Colon (tissue), 2 donors: ENCODE measurements around the gene SSU72.
"Not testable (repeated sequence)": the region's sequence is repeated elsewhere in the genome, so short reads cannot be mapped to it uniquely, and the experiment has no call there.

ENCODE experiments used
- FAIRE-seq: peaks from 2 replicates; lab custom pipeline; 2012; peaks lifted over from hg19 to GRCh38; lab: Jason Lieb, UNC
- donor health status: control.
- donor health status: control.

The SSU72 gene

DNA sequence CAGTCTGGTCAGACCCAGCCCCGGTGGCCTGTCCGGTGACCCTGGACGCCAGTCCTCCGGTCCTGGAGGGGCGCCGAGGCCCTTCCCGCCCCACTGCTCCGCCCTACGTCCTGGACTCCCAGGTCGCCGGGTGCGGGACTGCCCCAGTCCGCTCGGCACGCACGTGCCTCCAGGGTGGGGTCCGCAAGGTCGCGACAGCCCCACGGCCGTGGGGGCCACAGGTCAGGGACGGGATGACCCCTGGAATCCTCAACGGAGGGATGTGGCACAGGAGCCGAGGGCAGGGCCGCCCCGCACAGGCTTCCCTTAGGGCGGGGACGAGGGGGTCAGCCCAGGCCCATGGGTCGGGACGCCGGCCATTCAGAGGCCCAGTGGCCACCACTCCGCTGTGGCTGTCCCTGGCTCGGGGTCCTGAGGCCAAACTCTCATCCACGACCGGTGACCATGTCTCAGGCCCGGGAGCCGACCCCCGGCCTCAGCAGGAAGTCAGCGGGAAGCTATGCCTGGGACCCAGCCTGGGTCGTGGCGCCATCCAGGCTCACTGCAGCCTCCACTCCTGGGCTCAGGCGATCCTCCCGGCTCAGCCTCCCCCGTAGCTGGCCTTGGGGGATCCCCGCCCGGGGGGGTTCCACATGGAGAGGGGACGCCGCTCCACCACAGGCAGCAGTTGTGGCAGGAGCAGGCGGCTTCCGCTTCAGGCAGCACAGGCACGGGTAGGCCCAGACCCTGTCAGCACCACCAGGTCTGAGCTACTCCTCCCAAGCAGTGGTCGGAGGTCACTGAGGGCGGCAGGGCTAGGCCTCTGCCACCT lies 33.6 kb downstream of the SSU72 start:
- FAIRE-seq: no peak

DNA sequence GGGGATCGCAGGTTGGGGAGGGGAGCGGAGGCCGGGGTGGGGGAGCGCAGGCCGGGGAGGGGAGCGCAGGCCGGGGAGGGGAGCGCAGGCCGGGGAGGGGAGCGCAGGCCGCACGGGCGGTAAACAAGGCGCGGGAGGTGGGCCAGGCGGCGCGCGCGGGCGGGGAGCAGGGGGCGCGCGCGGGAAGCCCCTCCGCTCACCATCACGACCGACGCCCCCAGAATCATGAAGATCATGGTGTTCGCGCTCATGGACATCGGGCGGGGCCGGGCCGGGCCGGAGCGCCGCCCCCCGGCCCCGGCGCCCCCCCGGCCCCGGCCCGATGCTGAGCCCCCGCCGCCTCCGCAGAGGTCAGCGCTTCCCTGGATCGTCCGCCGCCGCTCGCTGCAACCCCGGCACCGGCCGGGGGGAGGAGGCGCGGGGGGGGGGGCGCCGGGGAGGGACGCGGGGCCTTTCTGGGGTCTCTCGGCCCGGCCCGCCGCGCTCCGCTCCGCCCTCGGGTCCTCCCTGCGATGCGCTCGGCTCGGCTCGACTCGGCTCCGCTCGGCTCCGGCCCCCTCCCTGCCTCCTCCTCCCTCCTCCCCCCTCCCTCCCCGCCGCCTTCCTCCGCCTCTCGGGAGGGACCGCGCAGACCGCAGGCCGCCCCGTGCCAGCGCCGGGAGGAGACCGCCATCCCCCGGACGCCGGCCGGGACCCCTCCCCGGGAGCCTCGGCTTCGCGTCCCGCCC lies 34.4 kb downstream of the SSU72 start, which contains the start of gene TMEM240:
TSS of gene TMEM240 (minus strand) at position 535 of the 728 bp plus-strand sequence. CDS start at position 257, 278 bp downstream.
- FAIRE-seq: no peak

DNA sequence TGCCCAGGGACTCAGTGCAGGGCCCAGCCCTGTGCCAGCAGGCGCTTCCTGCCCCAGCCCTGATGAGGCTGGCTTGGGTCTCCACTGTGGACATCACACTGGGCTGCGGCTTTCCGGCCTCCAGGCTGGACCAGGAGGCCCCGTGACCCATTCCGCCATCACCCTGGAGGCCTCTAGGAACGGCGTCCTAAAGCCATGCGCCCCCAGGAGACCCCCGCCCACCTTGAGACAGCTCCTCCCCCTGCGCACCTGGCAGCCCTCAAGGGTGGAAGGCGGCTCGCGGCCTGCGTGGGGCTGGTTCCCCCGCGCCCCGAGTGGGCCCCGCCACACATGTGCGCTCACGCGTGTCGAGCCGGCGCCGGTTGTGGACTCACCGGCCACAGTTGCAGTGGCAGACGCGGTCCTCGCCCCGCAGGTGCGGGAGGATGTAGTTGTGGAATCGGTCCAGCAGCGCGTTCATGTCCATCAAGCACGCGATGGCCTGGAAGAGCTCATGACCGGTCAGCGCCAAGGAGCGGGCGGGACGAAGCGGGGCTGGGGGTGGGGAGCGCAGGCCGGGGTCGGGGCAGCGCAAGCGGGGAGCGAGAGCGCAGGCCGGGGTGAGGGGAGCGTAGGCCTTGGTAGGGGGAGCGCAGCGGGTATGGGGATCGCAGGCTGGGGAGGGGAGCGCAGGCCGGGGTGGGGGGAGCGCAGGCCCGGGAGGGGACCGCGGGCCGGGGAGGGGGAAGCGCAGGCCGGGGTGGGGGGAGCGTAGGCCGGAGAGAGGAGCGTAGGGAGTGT lies 35.2 kb downstream of the SSU72 start:
- FAIRE-seq: no peak

DNA sequence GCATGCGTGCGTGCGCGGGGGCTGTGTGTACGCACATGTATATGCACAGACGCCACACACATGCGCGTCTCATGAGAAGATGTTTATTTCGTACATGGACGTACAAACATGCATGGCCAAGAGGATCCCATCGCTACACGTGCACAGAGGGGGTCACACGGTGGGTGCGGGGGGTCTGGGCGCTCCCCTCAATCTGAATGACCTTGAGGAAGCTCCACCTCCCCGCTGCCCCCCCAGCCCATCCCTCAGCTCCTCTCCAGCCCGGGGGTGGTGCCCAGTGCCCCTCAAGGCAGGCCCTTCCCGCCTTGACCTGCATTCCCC lies 35.7 kb downstream of the SSU72 start:
- no peak for FAIRE-seq

DNA sequence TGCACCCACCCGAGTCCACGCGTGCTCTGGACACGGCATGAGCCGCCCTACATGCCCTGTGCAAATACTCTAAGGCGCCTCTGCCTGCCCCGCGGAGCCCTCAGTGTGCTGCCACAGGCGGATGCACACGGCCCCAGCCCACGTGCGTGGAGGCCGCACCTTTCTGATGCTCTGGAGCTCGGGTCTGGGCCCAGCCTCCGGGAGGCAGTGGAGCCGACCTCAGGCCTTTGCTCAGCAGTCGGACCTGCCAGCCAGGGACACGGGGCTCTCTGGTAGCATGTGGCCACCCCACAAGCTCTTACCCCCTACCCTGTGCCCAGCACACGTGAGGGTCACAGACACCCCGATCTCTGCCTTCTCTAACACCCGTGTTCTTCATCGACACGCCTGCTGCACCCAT lies 36.3 kb downstream of the SSU72 start:
- no peak for FAIRE-seq

DNA sequence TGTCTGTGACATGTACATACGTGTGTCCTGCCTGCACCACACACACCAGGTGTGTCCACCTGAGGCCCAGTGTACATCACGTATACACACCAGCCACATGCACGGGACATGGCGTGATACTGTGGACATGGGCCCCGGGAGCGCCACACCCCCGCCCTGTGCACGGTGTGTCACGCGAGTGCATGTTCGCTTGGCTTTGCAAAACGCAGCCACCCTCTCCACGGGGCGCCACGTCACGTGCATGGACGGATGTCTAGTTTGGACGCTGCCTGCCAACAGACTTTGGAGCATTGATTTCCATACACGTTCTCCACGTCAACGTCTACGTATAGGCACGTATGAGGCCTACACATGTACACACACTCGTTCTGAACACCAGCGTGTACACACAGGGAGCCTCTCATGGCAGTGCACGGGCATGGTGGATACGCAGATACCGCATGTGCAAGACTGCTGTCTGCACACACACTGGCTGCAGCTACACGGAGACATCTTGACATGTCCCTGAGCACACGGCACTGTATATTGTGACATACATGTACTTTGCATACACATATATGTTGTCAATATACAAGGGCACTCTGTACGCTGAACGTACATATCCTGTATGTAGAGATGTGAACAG lies 36.9 kb downstream of the SSU72 start:
- no peak for FAIRE-seq

DNA sequence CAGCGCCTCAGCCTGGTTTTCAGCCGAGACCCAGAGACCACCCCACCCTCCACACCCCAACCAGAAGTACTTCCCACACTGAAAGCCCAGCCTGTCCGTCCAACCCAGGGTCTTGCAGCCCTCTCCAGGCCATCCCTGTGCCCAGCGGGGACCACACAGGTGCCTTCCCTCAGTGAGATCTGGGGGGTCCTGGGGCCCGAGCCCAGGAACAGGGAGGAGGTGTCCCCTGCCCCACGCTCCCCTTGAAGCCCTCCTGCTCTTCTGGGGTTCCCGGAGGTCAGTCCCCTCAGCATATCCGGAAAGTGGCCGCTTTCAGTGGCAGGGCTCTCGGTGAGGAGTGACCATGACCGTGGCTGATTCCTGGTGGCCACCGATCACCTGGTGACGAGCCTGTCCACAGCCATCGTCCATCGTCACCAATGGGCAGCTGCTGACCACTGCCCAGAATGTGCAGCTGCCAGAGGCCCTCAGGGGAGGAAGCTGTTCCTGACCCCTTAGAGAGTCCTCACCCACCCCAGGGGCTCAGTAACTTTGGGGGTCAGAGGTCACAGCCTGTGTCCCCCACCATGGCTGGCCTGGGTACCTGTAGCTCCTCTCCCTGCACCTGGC lies 37.6 kb downstream of the SSU72 start:
- FAIRE-seq: no peak

DNA sequence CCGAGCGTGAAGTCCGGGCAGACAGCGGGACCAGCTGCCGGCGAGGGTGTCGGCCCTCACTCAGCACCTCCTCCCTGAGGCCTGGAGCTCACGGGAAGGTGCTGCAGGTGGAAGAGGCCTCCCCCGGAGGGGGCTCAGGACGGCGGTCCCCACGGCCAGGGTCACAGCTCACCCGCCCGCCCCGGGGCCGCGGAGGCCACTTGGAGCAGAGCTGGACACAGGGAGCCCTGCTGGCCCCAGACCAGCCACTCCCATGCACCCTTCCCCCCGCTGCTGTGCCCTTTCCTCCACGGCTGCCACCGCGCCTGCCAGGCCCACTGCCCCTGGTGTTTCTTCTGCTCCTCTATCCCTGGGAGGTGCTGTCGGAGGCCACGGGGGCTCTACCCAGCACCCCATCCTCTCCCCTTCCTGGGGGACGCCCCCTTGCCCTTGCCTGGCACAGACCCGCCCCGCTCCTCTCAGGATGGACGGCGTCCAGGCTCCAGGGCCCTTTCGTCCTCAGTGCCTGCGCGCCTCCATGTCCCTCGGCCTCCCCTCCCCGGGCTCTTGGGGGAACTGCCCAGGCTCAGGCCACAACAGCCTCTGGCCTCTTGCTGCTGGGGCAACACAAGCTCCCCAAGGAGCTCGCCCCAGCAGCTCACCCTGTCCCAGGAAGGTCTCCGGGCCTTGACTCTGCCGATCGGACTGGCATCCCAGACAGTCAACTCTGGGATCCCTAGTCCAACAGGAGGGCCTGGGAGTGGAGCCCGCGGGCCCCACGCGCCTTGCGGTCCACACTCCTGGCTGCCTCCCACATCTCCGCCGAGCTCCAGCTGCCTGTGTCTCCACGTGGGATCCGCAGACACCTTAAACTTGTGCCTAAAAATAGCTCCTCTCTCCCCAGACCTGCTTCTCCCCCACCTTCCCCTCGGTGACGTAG lies 38.4 kb downstream of the SSU72 start:
- FAIRE-seq: no peak

DNA sequence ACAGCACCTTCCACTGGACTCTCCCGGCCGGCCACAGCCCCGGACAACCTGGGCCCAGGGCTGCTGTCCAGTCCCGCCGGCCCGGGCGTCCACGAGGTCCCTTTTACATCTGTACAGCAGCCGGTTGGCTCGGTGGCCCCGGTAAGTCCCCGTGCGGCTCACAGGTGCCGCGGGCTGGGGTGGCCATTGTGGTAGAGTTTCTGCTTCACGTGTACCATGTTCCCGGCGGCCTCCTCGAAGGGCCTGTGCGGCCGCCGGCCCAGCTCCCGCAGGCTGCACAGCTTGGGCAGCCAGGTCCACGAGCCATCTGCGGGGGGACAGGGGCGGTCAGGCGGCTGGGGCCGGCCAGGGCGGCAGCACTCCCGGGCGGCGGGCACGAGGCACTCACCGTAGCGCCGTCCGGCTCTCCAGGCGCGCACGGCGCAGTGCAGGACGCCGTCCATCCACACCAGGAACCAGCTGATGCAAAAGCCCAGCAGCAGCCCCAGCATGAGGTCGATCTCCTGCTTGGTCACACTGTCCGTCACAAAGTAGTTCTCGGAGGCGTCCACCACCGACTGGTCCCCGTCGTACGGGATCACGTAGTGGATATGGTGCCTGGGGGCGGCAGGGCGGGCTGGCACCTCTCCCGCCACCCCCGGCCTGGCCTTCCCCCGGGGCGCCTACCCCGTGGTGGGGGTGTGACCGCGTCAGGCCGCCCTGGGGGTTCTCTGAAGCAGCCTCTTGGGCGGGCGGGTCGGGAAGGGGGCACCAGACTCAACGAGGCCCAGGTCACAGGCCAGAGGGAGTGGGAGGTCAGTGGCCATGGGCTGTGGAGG lies 39.3 kb downstream of the SSU72 start:
- no peak for FAIRE-seq

DNA sequence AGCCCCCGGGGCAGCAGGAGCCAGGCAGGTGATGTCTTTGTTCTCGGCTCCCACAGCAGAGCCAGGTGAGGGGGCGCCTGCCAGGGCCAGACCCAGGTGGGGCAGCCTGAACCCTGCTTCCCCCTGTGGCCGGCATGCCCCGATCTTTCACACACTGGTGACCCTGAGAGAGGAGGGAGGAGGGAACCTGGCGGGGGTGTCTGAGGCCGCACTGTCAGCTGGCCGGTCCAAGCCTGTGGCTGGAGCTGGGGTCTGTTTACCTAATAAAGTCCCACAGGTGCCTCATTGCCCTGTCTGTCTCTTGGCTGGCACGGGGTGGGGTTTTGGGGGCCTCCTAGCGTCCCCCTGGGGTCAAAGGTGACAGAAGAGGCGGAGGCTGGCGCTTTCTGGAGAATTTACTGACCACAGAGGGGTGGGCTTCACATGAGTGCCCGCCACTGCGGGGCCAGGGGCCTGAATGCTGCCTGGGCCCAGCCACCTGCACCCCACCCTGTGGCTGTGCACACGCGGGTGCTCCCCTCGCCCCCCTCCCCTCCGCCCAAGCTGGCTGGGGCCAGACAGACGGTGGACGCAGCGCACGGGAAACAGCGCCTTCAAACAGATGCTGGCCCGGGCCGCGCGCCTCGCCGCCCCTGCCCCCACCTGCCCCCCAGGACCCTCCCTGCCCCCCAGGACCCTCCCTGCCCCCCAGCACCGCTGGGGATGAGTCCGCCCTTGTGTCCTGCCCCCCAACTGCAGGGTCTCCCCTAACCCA lies 40.1 kb downstream of the SSU72 start:
- no peak for FAIRE-seq

DNA sequence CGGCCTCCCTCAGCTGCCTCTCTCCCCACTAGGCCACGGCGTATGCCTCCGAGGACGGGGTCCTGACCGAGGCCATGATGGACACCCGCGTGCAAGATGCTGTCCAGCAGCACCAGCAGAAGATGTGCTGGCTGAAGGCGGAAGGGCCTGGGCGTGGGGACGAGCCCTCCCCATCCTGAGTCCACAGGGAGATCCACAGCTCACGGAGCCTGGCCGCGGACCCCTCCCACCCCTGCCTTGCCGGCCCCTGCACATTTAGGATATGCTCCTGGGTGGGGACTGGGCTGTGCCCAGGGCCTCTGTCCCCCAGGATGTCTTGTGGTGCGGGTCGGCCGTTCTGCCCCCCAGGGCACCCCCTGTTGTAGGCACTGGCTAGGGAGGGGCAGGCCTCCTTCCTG lies 40.8 kb downstream of the SSU72 start:
- FAIRE-seq: not testable (repeated sequence)

DNA sequence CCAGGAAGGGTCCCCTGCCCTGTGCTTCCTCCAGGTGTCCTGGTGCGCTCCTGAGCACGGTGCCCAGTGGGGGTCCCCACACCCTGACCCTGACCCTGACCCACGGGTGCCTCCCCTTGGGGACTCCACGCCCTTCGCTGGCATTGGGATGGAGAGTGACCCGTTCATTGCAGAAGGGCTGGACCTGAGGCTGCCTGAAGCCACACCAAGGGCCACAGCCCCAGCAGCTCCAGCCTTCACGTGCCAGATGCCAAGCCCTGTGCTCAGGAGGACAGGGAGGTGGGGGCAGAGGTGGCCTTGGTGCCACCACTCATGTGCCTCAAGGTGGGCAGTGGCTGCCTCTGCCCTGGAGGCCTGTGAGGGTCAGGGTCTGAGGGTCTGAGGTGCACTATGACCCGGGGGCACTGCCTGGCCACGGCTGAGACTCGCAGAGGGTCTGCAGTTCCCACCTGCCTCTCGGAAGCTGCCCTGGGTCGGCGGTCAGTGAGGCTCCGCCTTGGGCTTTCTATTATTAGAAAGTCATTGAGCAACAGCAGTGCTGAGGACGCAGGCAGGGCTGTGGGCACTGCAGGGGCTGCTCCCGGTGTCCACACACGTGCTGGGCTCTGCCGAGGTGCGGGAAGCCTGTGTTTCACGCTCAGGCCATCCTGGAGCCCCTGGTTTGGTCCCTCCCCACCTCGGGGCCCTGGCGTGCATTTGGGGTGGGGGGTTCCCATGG lies 41.3 kb downstream of the SSU72 start:
- not testable (repeated sequence) for FAIRE-seq

DNA sequence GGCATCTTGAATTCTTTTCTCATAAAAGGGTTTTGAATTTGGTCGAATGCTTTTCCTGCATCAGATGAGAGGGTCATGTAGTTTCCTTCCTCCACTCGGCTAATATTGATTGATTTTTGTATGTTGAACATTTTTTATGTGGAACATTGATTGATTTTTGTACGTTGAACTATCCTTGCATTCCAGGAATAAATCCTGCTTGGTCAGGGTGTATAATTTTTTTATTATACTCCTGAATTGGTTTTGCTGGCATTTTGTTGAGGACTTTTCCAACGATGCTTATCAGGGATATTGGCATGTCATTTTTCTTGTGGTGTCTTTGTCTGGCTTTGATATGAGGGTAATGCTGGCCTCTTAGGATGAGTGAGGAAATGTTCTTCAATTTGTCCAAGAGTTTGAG lies 42.7 kb downstream of the SSU72 start:
- FAIRE-seq: no peak

DNA sequence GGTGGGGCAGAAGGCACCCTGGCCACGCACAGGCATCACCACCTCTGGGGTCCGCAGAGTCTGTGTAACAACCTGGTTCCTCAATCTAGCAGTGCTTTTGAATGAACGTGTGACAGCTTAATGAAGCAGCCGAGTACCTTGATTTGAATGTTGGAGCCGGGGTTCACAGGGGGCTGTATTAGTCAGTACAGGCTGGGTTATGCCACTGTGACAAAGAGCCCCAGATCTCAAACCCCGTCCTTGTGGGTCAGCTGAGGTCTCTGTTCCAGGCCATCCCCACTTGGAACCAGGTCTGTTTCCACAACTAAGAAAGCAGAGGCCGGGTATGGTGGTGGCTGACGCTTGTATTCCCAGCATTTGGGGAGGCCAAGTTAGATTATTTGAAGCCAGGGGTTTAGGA lies 44.7 kb downstream of the SSU72 start:
- no peak for FAIRE-seq

DNA sequence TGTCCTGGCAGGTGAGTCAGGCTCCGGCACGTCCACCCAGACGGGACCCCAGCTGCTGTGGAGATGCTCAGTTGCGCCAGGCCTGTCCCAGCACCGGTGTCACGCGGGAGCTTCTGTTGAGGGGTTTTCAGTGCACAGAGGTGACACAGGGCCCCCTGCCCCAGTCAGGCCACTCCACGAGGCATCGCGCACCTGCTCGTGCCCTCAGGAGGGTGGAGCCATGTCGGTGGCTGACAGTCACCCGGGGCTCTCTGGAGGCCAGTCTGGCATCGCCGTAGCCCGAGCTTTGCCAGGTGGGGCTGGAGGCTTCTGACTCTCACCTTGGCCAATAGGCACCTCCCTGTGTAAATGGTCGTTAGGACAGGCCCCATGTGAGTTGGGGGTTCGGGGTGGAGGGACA lies 45.3 kb downstream of the SSU72 start:
- no peak for FAIRE-seq

DNA sequence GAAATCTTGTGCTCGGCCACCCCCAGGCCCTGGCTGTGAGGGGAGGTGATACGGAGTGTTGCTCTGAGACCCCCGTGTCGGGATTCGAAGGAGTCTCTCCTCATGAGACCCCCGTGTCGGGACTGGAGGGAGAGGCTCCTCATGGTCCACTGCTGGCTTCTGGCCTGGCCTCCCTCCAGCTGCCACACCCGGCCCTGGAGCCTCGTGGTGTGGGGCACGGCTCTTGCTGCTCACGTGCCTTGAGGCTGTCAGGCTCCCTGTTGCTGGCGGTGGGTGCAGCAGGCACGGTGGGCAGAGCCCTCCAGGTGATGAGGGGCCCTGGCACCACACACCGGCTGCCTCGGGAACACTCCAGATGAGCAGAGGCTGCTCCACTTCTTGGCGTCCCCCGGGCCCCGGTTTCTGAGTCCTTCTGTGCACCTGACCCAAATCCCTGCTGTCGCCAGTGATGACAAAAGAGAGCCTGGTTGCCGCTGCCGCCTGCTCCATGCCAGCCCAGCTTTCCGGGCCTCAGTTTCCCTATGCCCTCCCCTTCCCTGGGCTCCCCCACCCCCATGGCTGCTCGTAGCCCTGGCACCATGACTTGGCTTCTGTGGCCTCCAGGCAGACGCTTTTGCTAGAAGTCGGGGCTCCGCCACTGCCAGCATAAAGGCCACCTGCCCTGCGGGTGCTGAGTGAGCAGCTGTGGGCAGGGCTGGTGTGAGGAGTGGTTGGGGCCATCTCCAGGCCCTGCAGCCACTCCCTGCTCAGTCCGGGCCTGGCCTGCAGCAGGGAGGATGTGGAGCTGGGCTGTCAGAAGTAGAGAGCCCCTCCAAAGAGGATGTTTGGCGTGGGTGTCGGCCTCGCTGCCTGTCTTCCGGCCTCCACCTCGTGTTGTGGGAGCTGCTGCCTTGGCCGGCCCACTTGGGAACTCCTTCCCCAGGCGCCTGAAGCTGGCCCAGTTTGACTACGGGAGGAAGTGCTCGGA lies 46.1 kb downstream of the SSU72 start:
- no peak for FAIRE-seq

DNA sequence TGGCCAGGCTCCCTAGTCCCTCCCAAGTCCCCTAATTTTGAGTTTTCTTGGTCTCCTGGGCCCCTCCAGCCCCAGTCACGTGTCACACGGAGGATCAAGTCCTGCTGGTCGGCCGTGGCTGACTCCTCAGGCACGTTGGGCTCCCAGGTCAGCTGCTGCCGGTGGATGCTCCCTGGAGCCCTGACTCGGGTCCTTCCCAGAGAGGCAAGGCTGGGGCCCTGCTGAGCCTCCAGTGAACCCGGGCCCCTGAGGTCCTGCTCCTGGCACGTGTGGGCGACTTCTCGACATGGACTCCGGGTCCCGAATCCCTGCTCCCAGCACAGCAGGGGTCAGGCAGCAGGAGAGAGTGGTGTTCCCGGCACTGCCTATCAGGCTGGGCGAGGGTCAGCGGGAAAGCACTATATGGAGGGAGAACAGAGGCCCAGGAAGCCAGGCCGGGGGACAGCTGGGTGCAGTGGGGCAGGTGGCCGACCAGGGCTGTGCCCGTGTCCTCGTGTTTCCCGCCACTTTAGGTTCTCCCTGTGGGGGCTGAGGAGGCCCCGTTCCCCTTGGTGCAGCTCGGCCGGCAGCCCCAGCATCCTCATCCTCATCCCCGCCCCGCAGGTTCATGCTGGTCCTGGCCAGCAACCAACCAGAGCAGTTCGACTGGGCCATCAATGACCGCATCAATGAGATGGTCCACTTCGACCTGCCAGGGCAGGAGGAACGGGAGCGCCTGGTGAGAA lies 47.4 kb downstream of the SSU72 start:
- no peak for FAIRE-seq
